ENCODE data around the gene IL32.
A peak's percentile ranks its signal among the peaks of the same experiment; 100 is the strongest.

Gene IL32

GRCh38 chr16:3027983-3028715, 37.3 kb upstream of the IL32 start:
- DNase-seq (ENCODE audit: low read depth in 2 of 2) = peak; percentile 77 to 83

DNA sequence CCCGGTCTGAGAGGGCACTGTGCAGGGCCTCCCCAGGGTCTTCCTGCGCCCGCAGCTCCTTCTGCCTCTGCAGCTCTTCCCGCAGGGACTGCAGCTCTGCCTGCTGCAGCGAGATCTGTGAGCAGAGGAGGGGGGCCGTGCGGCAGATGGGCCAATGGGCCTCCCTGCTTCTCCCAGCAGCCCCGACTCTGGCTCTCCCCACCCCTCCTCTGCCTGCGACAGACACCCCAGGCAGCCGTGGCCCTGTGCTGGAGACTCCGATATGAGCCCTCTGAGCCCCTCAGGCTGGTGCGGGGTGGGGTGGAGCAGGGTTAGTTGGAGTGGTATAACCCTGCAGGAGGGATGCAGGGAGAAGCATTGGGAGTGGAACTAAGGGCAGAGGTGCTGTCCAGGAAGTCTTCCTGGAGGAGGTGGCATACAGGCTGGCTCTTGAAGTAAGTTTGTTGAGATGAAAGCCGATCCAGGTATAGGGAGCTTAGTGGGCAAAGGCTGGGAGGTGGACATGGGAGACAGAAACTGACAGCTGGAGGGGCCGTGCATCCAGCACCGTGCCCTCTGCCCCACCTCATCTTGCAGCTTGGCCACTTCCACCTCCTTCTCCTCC, 36.6 kb upstream of the IL32 start:
- no peak for DNase-seq (ENCODE audit: low read depth in 2 of 2)

DNA sequence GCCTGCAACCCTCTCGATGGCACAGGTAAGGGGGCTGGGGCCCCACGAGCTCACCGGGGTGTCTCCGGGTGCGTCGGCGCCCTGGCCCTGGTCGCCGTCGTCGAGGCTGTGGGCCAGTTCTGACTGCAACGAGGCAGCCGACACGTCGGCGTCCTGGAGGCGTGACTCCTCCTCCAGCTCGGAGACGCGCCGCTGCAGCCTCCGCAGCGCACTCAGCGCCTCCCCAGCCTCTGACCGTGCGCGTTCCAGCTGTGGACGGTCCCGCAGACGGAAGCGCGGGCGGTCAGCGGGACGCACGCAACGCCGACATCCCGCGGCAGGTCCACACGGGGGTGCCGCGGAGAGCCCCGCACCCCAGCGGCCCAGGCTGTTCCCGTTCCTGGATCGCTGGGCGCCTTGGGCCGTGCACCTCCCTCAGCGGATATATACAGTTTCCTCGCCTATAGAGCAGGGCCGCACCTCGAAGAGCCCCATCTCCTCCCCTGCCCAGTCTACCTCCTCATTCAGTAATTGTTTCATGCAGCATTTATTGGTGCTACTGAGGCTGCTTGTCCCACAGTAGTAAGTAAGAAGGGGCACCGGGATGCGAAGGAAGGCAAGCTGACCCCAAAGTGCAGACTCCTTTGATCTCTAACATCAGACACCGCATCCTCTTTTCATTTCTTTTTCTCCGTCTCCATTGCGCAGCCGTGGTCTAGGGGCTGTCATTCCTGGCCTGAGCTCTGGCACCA, 35.8 kb upstream of the IL32 start:
- DNase-seq (ENCODE audit: low read depth in 2 of 2) = no peak

DNA sequence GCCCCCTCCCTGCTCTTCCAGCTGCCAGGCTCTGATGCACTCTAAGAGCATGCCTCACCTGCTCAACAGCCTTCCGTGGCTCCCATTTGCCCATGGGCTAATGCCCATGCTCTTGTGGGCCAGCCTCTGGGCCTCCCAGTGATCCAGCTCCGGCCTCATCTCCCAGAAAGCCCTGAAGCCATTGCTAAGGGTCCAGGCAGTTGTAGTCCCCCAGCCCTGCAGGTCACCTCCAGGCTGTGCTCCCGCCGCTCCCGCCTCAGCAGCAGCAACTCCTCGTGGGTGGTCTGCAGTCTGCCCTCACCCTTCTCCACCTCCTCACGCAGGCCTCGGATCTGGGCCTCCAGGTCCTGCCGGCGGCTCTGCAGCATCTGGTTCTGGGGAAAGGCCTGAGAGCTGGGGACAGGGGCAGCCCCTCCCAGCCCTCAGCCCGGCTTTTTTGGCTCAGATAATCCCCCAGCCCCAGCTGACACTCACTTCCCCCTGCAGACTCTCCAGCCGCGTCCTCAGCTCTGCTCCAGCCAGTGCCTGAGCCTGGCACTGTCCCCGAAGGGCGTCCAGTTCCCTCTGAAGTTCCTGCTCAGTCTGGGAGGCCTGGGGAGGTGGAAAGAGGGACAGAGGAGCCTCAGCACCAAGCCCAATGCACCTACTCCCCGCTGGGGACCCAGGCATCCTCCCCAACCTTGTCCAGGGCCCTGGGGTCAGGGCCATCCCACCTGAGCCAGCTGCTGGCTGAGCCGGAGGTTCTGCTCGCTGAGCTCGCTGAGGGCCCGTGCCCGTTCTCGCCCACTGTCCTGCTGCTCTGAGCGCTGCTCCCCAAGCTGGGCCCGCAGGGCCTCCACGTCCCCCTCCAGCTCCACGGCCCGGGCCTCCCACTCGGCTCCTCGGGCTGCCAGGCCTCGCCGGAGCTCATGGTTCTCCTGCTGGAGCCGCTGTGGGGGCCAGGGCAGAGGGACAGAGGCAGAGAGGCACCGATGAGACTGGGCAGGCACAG, 34.9 kb upstream of the IL32 start:
- DNase-seq (ENCODE audit: low read depth in 2 of 2) = no peak

GRCh38 chr16:3032624-3033023, 32.8 kb upstream of the IL32 start:
- no peak for DNase-seq (ENCODE audit: low read depth in 2 of 2)

DNA sequence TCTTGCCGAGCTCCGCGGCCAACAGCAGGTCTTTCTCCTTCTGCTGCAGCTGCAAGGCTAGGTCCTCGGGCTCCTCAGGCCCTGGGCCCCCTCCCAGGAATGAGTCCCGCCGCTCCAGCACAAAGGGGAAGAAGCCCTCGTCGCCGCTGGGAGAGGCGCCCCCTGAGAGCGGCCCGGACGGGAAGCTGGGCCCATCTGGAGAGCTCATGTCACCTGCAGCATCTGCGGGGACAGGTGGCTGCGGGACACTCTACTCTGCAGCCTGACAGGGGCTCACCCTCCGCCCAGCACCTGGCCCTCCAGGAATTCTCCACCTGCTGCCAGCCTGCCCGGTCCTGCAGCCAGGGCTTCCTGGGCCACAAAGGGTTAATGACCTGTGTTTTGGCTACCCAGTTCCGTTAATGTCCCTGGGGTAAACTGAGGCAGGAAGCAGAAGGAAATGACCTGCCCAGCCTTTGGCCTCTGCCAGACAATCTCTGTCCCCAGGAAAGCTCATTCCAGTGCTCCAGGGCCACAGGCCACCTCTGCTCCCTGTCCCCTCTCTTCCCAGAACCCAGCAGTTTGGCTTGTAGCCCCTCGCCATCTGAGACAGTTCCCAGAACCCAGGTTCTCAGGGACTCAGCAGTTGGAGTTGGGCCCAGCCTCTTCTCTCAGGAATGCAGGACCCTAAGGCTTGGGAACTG, 30.0 kb upstream of the IL32 start:
- DNase-seq (ENCODE audit: low read depth in 2 of 2) = no peak

DNA sequence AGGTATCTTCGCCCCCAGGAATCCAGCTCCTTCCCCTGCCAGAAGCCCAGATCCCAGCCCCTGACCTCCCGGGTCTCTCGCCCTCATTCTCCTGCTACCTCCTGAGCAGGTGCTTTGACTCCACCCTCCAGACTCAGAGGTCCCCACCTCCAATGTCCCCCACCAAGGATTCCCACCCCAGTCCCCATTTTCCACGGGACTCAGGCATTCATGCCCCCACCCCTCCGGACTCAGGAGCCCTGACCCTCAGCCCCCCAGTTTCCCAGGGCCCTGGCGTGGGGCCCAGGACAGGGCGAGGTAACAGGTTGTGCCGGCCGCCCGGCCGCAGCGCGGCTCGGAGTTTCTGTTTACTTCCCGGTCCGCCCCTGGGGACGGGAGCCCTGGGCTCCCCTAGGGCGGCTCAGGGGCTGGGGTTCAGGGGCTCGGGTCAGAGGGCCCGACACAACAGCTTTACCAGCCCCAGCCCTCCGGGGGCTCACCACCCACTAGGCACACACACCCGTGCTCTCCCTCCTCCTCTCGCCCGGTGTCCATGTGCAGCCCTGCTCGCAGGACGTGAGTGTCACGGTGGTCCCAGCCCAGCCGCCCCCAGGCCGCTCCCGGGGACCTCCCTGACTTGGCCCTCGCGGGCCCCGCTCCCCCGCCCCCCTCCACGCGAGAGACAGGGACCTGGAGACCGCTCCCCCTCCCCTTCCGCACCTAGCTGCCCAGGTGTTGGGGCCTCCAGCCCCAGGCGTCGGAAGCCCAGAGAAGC, 29.3 kb upstream of the IL32 start:
- DNase-seq (ENCODE audit: low read depth in 2 of 2) = no peak

GRCh38 chr16:3036726-3037315, 28.6 kb upstream of the IL32 start, which contains the start of gene BICDL2:
Gene BICDL2, minus strand, starts transcription at chr16:3036944. Its CDS starts 1,448 bp downstream, at chr16:3035496.
- DNase-seq (ENCODE audit: low read depth in 2 of 2) = no peak

GRCh38 chr16:3038256-3038655, 27.2 kb upstream of the IL32 start:
- DNase-seq (ENCODE audit: low read depth in 2 of 2) = no peak

- no peak for DNase-seq (ENCODE audit: low read depth in 2 of 2)
Observed at GRCh38 chr16:3038896-3039295, 26.5 kb upstream of the IL32 start.

GRCh38 chr16:3042376-3042775, 23.1 kb upstream of the IL32 start:
- no peak for DNase-seq (ENCODE audit: low read depth in 2 of 2)

GRCh38 chr16:3044708-3045107, 20.7 kb upstream of the IL32 start:
- DNase-seq (ENCODE audit: low read depth in 2 of 2) = no peak

- no peak for DNase-seq (ENCODE audit: low read depth in 2 of 2)
Observed at GRCh38 chr16:3045758-3046640, 19.4 kb upstream of the IL32 start, which contains the start of gene MMP25. Gene MMP25, plus strand, starts transcription at chr16:3046561. Its CDS starts 357 bp downstream, at chr16:3046918.

GRCh38 chr16:3046641-3047386, 18.6 kb upstream of the IL32 start:
- DNase-seq (ENCODE audit: low read depth in 2 of 2) = no peak

DNA sequence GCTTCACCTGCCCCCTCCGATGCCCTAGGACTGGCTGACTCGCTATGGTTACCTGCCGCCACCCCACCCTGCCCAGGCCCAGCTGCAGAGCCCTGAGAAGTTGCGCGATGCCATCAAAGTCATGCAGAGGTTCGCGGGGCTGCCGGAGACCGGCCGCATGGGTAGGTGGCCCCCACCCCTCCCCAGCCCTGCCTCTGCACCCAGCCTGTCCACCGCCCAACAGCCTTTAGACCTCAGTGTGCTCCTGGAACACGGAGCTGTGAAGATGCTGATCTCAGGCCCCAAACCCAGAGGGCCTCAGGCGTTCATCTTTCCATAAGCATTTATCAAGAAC, 18.1 kb upstream of the IL32 start:
- DNase-seq (ENCODE audit: low read depth in 2 of 2) = no peak

DNA sequence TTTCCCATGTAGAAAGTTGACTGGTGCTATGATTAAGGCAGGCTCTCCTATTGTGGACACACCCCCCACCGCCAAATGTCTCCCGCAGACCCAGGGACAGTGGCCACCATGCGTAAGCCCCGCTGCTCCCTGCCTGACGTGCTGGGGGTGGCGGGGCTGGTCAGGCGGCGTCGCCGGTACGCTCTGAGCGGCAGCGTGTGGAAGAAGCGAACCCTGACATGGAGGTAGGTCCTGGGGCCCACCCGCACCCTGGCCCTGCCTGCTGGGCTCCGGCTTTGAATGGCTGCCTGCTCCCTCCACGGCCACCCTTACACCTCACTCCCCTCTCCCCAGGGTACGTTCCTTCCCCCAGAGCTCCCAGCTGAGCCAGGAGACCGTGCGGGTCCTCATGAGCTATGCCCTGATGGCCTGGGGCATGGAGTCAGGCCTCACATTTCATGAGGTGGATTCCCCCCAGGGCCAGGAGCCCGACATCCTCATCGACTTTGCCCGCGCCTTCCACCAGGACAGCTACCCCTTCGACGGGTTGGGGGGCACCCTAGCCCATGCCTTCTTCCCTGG, 15.4 kb upstream of the IL32 start:
- no peak for DNase-seq (ENCODE audit: low read depth in 2 of 2)

GRCh38 chr16:3050487-3050886, 15.0 kb upstream of the IL32 start:
- DNase-seq (ENCODE audit: low read depth in 2 of 2) = no peak

DNA sequence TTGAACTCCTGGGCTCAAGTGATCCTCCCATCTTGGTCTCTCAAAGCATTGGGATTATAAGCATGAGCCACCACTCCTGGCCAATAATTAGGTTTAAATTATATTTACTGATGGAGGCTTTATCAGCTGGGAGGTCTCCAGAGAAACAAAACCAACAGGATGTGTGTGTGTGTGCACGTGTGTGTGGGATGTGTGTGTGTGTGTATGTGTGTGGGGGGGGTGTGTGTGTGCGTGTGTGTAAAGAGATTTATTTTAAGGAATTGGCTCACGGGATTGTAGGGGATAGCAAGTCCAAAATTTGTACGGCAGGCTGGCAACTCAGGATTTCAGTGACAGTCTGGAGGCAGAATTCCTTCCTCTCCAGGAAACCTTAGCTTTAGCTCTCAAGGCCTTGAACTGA, 14.4 kb upstream of the IL32 start:
- DNase-seq (ENCODE audit: low read depth in 2 of 2) = no peak

All from stimulated activated CD4-positive, alpha-beta T cell treated with anti-CD3 and anti-CD28 coated beads, Interleukin-1b, Interleukin-23, amount 100 ng/mL, for 1 hour (primary cell).